NOMO-1 treated with dmso at 0.1 percent for 144 hours (cell line): ENCODE data around the gene OR56A5.

Experiments
- DNase-seq: peaks from one replicate; lab custom pipeline; 2025; ENCODE audit not compliant: unreplicated experiment; lab: John Stamatoyannopoulos, UW

OR56A5 gene

GRCh38 chr11:5933116-5933515 lies 35.2 kb downstream of the OR56A5 start:
- no peak for DNase-seq

DNA sequence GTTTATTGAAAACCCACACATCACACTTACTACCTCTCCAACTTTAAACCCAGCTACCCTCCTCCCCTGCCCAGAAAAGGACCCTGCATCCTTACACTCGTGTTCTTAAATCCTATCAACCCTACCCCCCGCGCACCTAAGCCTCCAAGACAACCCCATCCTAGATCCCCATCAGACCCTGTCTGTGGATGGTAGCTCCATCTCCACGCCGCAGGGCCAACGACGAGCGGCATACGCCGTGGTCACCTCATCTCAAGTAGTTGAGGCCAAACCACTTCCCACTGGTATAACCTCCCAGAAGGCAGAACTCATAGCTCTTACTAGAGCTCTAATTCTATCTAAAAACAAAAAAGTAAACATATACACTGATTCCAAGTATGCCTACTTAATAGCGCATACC lies 35.6 kb downstream of the OR56A5 start:
- no peak for DNase-seq

GRCh38 chr11:5931061-5931460 lies 37.2 kb downstream of the OR56A5 start:
- no peak for DNase-seq

DNA sequence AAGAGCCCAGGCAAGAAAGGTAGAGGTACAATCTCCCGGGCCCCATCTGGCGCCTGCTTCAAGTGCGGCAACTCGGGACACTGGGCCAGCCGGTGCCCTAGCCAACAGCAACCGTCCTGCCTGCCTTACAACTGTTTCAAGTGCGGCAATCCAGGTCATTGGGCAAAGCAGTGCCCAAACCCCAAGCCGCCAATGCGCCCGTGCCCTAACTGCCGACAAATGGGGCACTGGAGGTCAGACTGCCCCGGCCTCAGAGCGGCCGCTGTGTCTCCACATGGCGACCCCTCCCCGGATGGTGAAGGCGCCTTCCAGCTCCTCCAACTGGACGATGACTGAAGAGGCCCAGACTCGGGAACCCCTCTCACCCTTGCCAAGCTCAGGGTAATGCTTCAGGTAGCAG lies 37.7 kb downstream of the OR56A5 start:
- no peak for DNase-seq

DNA sequence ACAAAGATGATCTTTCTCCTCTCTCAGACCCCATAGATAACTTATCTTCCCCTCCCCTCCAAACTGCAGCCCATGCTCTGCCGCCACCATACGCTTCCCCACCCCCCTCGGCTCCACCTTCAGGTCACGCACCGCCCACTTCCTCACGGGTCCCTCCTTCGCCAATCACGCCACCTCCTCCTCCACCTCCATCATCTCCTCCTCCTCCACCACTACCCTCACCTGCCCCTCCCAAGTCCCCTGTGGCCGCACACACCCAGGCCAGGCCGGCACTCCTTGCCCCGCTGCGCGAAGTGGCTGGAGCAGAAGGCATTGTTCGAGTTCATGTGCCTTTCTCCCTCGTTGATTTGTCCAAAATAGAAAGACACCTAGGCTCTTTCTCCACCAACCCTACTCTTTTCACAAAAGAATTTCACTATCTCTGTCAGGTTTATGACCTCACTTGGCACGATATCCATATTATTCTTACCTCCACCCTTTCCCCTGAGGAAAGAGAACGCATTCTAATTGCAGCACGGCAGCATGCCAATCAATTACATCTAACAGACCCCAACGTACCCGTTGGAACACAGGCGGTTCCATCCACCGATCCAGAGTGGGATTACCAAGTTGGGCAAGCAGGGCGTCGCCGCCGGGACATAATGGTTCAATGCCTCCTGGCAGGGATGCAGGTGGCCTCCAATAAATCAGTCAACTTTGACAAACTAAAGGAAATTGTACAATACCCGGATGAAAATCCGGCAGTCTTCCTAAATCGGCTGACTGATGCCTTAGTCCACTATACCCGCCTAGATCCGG lies 38.5 kb downstream of the OR56A5 start:
- no peak for DNase-seq

DNA sequence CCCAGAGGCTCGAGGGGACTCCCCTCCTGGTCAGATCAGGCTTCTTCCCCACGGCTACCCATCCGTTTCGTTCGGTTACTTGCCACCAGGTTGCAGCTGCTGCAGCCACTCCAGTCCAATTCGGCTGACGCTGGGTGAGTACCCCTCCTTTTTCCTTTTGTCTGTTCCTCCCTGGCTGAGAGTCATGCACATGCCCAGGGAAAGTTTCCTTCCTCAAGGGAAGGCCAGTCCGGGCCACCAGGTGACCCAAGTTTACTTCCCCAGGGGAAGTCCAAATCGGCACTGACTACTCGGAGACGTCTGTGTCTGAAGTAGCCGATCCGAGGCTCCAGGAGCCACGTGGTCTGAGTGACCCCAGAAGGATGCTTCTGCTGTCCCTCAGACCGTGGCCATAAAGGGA lies 39.5 kb downstream of the OR56A5 start:
- DNase-seq = no peak

- DNase-seq = no peak
Measured at GRCh38 chr11:5928271-5928670, 40.0 kb downstream of the OR56A5 start.

DNA sequence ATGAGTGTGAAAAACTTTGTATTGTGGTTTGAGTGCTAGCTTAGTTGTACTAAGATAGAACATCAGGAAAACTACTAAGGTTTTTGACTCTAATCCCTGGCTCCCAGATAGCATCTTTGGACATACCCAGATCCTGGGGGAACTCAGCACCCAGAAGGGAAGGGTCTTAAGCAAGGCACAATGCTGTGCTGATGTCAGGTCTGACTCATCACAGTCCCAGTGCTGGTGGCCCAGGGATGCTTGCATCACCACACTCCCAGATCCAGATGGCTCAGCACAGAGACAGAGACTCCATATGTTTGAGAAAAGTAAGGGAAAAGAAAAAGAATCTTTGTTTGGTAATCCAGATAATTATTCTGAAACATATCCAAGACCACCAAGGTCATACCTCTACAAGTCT lies 44.5 kb downstream of the OR56A5 start:
- no peak for DNase-seq

DNA sequence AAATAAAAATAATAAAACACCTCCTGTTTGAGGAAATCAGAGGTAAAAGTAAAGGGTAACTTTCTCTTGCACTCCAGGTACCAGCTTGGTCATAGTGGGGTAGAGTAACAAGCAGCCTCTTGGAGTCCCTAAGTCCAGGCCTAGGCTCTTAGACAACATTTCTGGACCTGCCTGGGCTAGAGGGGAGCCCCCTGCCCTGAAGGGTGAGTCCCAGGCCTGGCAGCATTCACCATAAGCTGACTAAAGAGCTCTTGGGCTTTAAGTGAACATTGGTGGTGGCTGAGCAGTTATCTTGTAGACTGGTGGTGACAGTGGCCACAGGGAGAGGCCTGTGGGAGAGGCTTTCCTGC lies 44.9 kb downstream of the OR56A5 start:
- no peak for DNase-seq

- no peak for DNase-seq
Measured at GRCh38 chr11:5922749-5923426, 45.4 kb downstream of the OR56A5 start.
